K562 (cell line): ENCODE measurements around the gene RAB25. TPM values are rescaled to one million over a fixed set of nuclear protein-coding genes. Genes with fewer than 3 reads are reported as not detected.

Experiments used
- ARID3B ChIP-seq: fragments of 250-450 bp; sonication (Bioruptor Pico); IDR thresholded peaks from 2 replicates; pipeline ENCODE4 v1.4.0; 2020; ENCODE audit warnings: borderline replicate concordance
- CCAR2 ChIP-seq: fragments of 200-400 bp; formaldehyde crosslinking; IDR thresholded peaks from 2 replicates; pipeline ENCODE4 v1.6.1; 2017; ENCODE audit warnings: mild to moderate bottlenecking, low read depth, low read length
- DDX20 ChIP-seq: fragments of 450-650 bp; IDR thresholded peaks from 2 replicates; pipeline ENCODE4 v1.6.1; 2016; ENCODE audit warnings: missing genetic modification characterization, low read depth, mild to moderate bottlenecking, missing compliant biosample characterization, moderate library complexity
- ETV5 ChIP-seq: sonication (generic); formaldehyde crosslinking; IDR thresholded peaks from 2 replicates; pipeline ENCODE4 v1.4.0; 2020; ENCODE audit warnings: low read depth, mild to moderate bottlenecking, missing genetic modification reagents
- FIP1L1 ChIP-seq: fragments of 200-400 bp; formaldehyde crosslinking; IDR thresholded peaks from 2 replicates; pipeline ENCODE4 v1.6.1; 2018; ENCODE audit warnings: mild to moderate bottlenecking, low read depth, low read length; ENCODE audit not compliant: poor library complexity, severe bottlenecking
- HDAC6 ChIP-seq: IDR thresholded peaks from 2 replicates; pipeline ENCODE4 v1.6.1; 2012; ENCODE audit warnings: low read depth, mild to moderate bottlenecking, control low read depth, inconsistent platforms, low read length, moderate library complexity
- KLF13 ChIP-seq: fragments of 450-650 bp; IDR thresholded peaks from 2 replicates; pipeline ENCODE4 v1.6.1; 2016; ENCODE audit warnings: missing genetic modification characterization, low read depth, mild to moderate bottlenecking, missing compliant biosample characterization, moderate library complexity, borderline replicate concordance
- MTA2 ChIP-seq: fragments of 450-650 bp; IDR thresholded peaks from 2 replicates; pipeline ENCODE4 v1.6.1; 2016; ENCODE audit warnings: low read depth
- MYBL2 ChIP-seq, 2 experiments: fragments of 450-650 bp in 1 of 2; sonication (generic) in 1 of 2; formaldehyde crosslinking in 1 of 2; IDR thresholded peaks; 2 replicates each; pipeline versions ENCODE4 v1.6.1 to v1.8.1; 2017 to 2022; ENCODE audit warnings: borderline replicate concordance in 1 of 2, inconsistent platforms in 1 of 2, low read depth in 1 of 2, mild to moderate bottlenecking in 1 of 2, missing genetic modification reagents in 1 of 2, moderate library complexity in 1 of 2
- SMARCA4 ChIP-seq: fragments of 450-650 bp; IDR thresholded peaks from 2 replicates; pipeline ENCODE4 v1.6.1; 2016
- TARDBP ChIP-seq: fragments of 450-650 bp; IDR thresholded peaks from 2 replicates; pipeline ENCODE4 v1.6.1; 2016
- ZFPM2 ChIP-seq: fragments of 250-450 bp; sonication (Bioruptor Pico); IDR thresholded peaks from 2 replicates; pipeline ENCODE4 v1.5.1; 2022; ENCODE audit warnings: mild to moderate bottlenecking
- polyA plus RNA-seq, 8 experiments: library from polyadenylated mRNA; depleted of rRNA in 4 of 8; stranded (reverse) in 5 of 8; unstranded in 3 of 8; fragments of >200 nt; fragmentation: Nextera tagmentation in 2 of 8; fragmentation: Illumina TruSeq in 1 of 8; extraction: Ambion mirVana in 2 of 8; extraction: Trizol in 1 of 8; gene quantifications; 2 replicates each; pipeline versions ENCODE4 v1.2.1 to v1.2.3, GENCODE V29; 2011 to 2014; ENCODE audit warnings: inconsistent platforms in 1 of 8, missing spikeins in 1 of 8
- total RNA-seq, 7 experiments: library from RNA; depleted of rRNA in 6 of 7; stranded (reverse); fragments of >200 nt in 6 of 7; fragmentation: Illumina TruSeq in 2 of 7; extraction: Trizol in 2 of 7; gene quantifications; 2 replicates each; pipeline versions ENCODE4 v1.2.1 to v1.2.3, GENCODE V29; 2011 to 2021; ENCODE audit warnings: low replicate concordance in 1 of 7
- TF ChIP-seq, protein P1 (sequence below): fragments of 450-650 bp; IDR thresholded peaks from 2 replicates; pipeline ENCODE4 v1.6.1; 2017; ENCODE audit warnings: antibody characterized with exemption, mild to moderate bottlenecking
- TF ChIP-seq, protein P2 (sequence below): fragments of 450-650 bp; IDR thresholded peaks from 2 replicates; pipeline ENCODE4 v1.6.1; 2016; ENCODE audit warnings: antibody characterized with exemption
- TF ChIP-seq, protein P3 (sequence below): sonication (generic); formaldehyde crosslinking; IDR thresholded peaks from 2 replicates; pipeline ENCODE4 v1.8.1; 2023; ENCODE audit warnings: mild to moderate bottlenecking, missing genetic modification reagents

Gene RAB25
- total and polyA plus RNA-seq, 9 of the 15 experiments (the other 6 are each of a cell fraction or from before 2014, with no cell fraction given): 0.10 to 0.27 (median 0.13) TPM; not detected in 6

- TF ChIP-seq TARDBP (no peak), KLF13 (tag) (peak; percentile 65; the same call in 1 of the 2 replicates), CCAR2 (no peak), DDX20 (tag) (no peak), ETV5 (CRISPR knock-in tag) (no peak), HDAC6 (no peak), ZFPM2 (CRISPR knock-in tag) (no peak), FIP1L1 (no peak), MYBL2 (IDR thresholded peaks at IDR 0.05; ENCODE audit: low read depth) (no peak), MYBL2 (CRISPR knock-in tag; IDR thresholded peaks at IDR 0.05; ENCODE audit: borderline replicate concordance) (no peak), MTA2 (no peak), SMARCA4 (no peak), ARID3B (CRISPR knock-in tag) (no peak)
- TF ChIP-seq, protein P1, sequence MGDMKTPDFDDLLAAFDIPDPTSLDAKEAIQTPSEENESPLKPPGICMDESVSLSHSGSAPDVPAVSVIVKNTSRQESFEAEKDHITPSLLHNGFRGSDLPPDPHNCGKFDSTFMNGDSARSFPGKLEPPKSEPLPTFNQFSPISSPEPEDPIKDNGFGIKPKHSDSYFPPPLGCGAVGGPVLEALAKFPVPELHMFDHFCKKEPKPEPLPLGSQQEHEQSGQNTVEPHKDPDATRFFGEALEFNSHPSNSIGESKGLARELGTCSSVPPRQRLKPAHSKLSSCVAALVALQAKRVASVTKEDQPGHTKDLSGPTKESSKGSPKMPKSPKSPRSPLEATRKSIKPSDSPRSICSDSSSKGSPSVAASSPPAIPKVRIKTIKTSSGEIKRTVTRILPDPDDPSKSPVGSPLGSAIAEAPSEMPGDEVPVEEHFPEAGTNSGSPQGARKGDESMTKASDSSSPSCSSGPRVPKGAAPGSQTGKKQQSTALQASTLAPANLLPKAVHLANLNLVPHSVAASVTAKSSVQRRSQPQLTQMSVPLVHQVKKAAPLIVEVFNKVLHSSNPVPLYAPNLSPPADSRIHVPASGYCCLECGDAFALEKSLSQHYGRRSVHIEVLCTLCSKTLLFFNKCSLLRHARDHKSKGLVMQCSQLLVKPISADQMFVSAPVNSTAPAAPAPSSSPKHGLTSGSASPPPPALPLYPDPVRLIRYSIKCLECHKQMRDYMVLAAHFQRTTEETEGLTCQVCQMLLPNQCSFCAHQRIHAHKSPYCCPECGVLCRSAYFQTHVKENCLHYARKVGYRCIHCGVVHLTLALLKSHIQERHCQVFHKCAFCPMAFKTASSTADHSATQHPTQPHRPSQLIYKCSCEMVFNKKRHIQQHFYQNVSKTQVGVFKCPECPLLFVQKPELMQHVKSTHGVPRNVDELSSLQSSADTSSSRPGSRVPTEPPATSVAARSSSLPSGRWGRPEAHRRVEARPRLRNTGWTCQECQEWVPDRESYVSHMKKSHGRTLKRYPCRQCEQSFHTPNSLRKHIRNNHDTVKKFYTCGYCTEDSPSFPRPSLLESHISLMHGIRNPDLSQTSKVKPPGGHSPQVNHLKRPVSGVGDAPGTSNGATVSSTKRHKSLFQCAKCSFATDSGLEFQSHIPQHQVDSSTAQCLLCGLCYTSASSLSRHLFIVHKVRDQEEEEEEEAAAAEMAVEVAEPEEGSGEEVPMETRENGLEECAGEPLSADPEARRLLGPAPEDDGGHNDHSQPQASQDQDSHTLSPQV: no peak
- TF ChIP-seq, protein P2, sequence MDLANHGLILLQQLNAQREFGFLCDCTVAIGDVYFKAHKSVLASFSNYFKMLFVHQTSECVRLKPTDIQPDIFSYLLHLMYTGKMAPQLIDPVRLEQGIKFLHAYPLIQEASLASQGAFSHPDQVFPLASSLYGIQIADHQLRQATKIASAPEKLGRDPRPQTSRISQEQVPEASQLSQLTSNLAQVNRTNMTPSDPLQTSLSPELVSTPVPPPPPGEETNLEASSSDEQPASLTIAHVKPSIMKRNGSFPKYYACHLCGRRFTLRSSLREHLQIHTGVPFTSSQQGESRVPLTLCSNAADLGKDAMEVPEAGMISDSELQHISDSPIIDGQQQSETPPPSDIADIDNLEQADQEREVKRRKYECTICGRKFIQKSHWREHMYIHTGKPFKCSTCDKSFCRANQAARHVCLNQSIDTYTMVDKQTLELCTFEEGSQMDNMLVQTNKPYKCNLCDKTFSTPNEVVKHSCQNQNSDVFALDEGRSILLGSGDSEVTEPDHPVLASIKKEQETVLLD: no peak
- TF ChIP-seq, protein P3, sequence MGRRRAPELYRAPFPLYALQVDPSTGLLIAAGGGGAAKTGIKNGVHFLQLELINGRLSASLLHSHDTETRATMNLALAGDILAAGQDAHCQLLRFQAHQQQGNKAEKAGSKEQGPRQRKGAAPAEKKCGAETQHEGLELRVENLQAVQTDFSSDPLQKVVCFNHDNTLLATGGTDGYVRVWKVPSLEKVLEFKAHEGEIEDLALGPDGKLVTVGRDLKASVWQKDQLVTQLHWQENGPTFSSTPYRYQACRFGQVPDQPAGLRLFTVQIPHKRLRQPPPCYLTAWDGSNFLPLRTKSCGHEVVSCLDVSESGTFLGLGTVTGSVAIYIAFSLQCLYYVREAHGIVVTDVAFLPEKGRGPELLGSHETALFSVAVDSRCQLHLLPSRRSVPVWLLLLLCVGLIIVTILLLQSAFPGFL (CRISPR knock-in tag): no peak
Observed at GRCh38 chr1:156052862-156053767, 7.8 kb upstream of the RAB25 start (continued).
